Endothelial cell of umbilical vein (primary cell): ENCODE results near the gene RSRC2. TPM values are rescaled to one million over a fixed set of nuclear protein-coding genes. Genes with fewer than 3 reads are reported as not detected.
"Not testable (repeated sequence)": the region's sequence is repeated elsewhere in the genome, so short reads cannot be mapped to it uniquely, and the experiment has no call there.

ENCODE experiments used
- BruUV-seq: library from RNA; stranded (reverse); fragments of 400-500 nt; replicated peaks from 2 replicates; lab custom pipeline; 2021; lab: Mats Ljungman, UMichigan
- CTCF ChIA-PET: fragments of 300-600, 350-600 bp; sonication (Branson Sonifier 250); formaldehyde crosslinking; loops from one replicate; lab custom pipeline; 2021; ENCODE audit warnings: antibody characterized with exemption, inconsistent platforms; lab: Charles Lee
- POLR2A ChIA-PET: fragments of 300-600, 350-600 bp; sonication (Branson Sonifier 250); formaldehyde crosslinking; loops from one replicate; lab custom pipeline; 2021; ENCODE audit warnings: antibody characterized with exemption, inconsistent platforms; lab: Charles Lee
- DNase-seq: peaks from one replicate; pipeline ENCODE4 v3.0.0-alpha.2; 2011; ENCODE audit warnings: low read depth, low spot score
- FAIRE-seq: peaks from 2 replicates; lab custom pipeline; 2011; peaks lifted over from hg19 to GRCh38; lab: Jason Lieb, UNC
- H2AFZ ChIP-seq: 2 replicates; pipeline ENCODE4 v1.6.0; 2012; ENCODE audit warnings: low read depth, low read length, control low read depth, inconsistent platforms
- H3K27ac ChIP-seq: 2 replicates; pipeline ENCODE4 v1.5.1; 2011; ENCODE audit warnings: low read depth, mild to moderate bottlenecking, control low read depth, low read length, moderate library complexity; ENCODE audit not compliant: insufficient read depth
- H3K27me3 ChIP-seq, 2 experiments: 2 replicates each; pipeline versions ENCODE4 v1.6.0 to v1.6.1; 2011; ENCODE audit warnings: low read length in 2 of 2, mixed read lengths in 1 of 2; ENCODE audit not compliant: control insufficient read depth in 2 of 2, insufficient read depth in 2 of 2
- H3K36me3 ChIP-seq, 2 experiments: 2 replicates in 1 of 2; 3 replicates in 1 of 2; pipeline ENCODE4 v1.5.1; 2011; ENCODE audit warnings: low read length in 2 of 2, mild to moderate bottlenecking in 1 of 2, moderate library complexity in 1 of 2; ENCODE audit not compliant: control insufficient read depth in 2 of 2, insufficient read depth in 2 of 2; ENCODE audit errors: extremely low read depth in 1 of 2
- H3K4me1 ChIP-seq: 3 replicates; pipeline ENCODE4 v1.5.1; 2011; ENCODE audit warnings: mild to moderate bottlenecking, low read length; ENCODE audit not compliant: control insufficient read depth, insufficient read depth; ENCODE audit errors: extremely low read depth
- H3K4me2 ChIP-seq: 2 replicates; pipeline ENCODE4 v1.6.1; 2011; ENCODE audit warnings: low read length, control low read depth, mixed read lengths; ENCODE audit not compliant: insufficient read depth
- H3K4me3 ChIP-seq, 3 experiments: fragments of 200-600 bp in 1 of 3; sonication (generic), shearing (Covaris generic) in 1 of 3; replicated peaks in 1 of 3; 2 replicates each; pipeline ENCODE4 v1.5.1; 2011 to 2016; ENCODE audit warnings: control low read depth in 3 of 3, low read length in 3 of 3, mild to moderate bottlenecking in 2 of 3, inconsistent platforms in 1 of 3, low read depth in 1 of 3, moderate library complexity in 1 of 3; ENCODE audit not compliant: insufficient read depth in 1 of 3
- H3K79me2 ChIP-seq: 2 replicates; pipeline ENCODE4 v1.6.0; 2012; ENCODE audit warnings: low read length, inconsistent platforms; ENCODE audit not compliant: control insufficient read depth, insufficient read depth
- H3K9ac ChIP-seq: replicated peaks from 2 replicates; pipeline ENCODE3; 2011; ENCODE audit warnings: low read length, control low read depth; ENCODE audit not compliant: insufficient read depth; ENCODE audit errors: extremely low read depth
- H3K9me1 ChIP-seq: replicated peaks from 3 replicates; pipeline ENCODE4 v1.6.0; 2011; ENCODE audit warnings: mild to moderate bottlenecking, low read length; ENCODE audit not compliant: control insufficient read depth, insufficient read depth; ENCODE audit errors: extremely low read depth
- H3K9me3 ChIP-seq: replicated peaks from 2 replicates; pipeline ENCODE4 v1.5.1; 2012; ENCODE audit warnings: low read length, inconsistent platforms; ENCODE audit not compliant: control insufficient read depth, insufficient read depth
- H4K20me1 ChIP-seq: replicated peaks from 2 replicates; pipeline ENCODE3; 2011; ENCODE audit warnings: mild to moderate bottlenecking, low read length; ENCODE audit not compliant: control insufficient read depth, insufficient read depth; ENCODE audit errors: extremely low read depth
- FOS ChIP-seq: IDR thresholded peaks from 2 replicates; pipeline ENCODE4 v1.6.1; 2011; ENCODE audit warnings: mild to moderate bottlenecking, low read length, moderate library complexity, borderline replicate concordance; ENCODE audit not compliant: insufficient read depth
- GATA2 ChIP-seq: IDR thresholded peaks from 2 replicates; pipeline ENCODE4 v1.7.0; 2011; ENCODE audit warnings: low read depth, mild to moderate bottlenecking, moderate library complexity, mixed read lengths, low read length; ENCODE audit not compliant: insufficient read length, insufficient read depth
- JUN ChIP-seq: IDR thresholded peaks from 2 replicates; pipeline ENCODE4 v1.6.1; 2011; ENCODE audit warnings: borderline replicate concordance, low read depth; ENCODE audit not compliant: insufficient read length, insufficient read depth
- POLR2A ChIP-seq: IDR thresholded peaks from 2 replicates; pipeline ENCODE4 v1.6.1; 2012; ENCODE audit warnings: low read depth, mild to moderate bottlenecking, control low read depth, low read length
- POLR2AphosphoS5 ChIP-seq: IDR thresholded peaks from 2 replicates; pipeline ENCODE4 v1.6.1; 2012; ENCODE audit warnings: low read depth, mild to moderate bottlenecking, control low read depth, low read length, moderate library complexity; ENCODE audit not compliant: insufficient read depth
- dilution Hi-C: fragments of 300-500 bp; cut with MboI; formaldehyde crosslinking; loops from one replicate; pipeline ENCODE4 v1.15.0; 2019; ENCODE audit warnings: low sequenced_read_pairs; ENCODE audit not compliant: extremely low pct_ligation_motif_present
- intact Hi-C: fragments of 100-400 bp; cut with micrococcal nuclease; formaldehyde crosslinking; loops from one replicate; pipeline ENCODE4 v1.10.0; 2022
- polyA plus RNA-seq, 4 experiments: library from polyadenylated mRNA; depleted of rRNA in 3 of 4; stranded (reverse) in 3 of 4; unstranded in 1 of 4; fragments of >200 nt; gene quantifications; 2 replicates each; pipeline versions ENCODE4 v1.2.1 to v1.2.3, GENCODE V29; 2011 to 2012; ENCODE audit warnings: missing spikeins in 1 of 4
- total RNA-seq: library from RNA; stranded (reverse); gene quantifications from 2 replicates; pipeline ENCODE4 v1.2.3, GENCODE V29; 2021

RSRC2 gene
- total and polyA plus RNA-seq, 2 donors (not counting 3 experiments of a cell fraction or from before 2014, with no cell fraction given) = 17.6 to 81.1 TPM

DNA sequence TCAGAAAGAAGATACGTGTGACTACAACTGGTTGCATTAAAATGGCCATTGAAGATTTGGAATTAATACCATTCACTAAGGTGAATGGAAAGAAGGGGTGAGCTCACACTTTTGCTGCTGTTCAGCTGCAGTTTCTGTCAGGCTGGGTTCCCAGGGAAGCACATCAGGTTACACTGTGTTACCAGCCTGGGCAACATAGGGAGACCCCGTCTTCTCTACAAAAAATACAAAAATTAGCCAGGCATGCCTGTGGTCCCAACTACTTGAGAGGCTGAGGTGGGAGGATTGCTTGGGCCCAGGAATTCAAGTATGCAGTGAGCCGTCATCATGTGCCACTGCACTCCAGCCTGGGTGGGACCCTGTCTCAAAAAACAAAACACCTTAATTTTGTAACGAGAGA lies 13.1 kb downstream of the RSRC2 start:
- intact Hi-C loops = no loop called here
- Histone ChIP-seq H3K27ac (no peak overlapping the region), H2AFZ (no peak overlapping the region), H3K9me1 (no peaks in the 10 kb centered on the region), H3K27me3 (no peaks in the 10 kb centered on the region), H3K4me2 (no peak overlapping the region), H3K4me3 (no peak overlapping the region), H3K4me1 (no peaks in the 10 kb centered on the region), H3K9ac (no peak overlapping the region), H3K9me3 (no peaks in the 10 kb centered on the region), H3K36me3 (peaks cover 41 to 62% of the 10 kb centered on the region in 2 experiments), H4K20me1 (peaks cover 9% of the 10 kb centered on the region), H3K79me2 (peaks cover 65% of the 10 kb centered on the region)
- BruUV-seq = no TSS peak
- TF ChIP-seq JUN (no peak), POLR2A (peak; percentile 11), GATA2 (no peak), FOS (no peak), POLR2AphosphoS5 (no peak)
- dilution Hi-C loops = no loop called here
- DNase-seq (no peak), FAIRE-seq (no peak)
- ChIA-PET CTCF (no interaction called here), POLR2A (interaction anchor here (0.5 kb wide), 1 partner anchor 249 kb away, joined by 3 read pairs; no protein-coding TSS in a partner anchor)

DNA sequence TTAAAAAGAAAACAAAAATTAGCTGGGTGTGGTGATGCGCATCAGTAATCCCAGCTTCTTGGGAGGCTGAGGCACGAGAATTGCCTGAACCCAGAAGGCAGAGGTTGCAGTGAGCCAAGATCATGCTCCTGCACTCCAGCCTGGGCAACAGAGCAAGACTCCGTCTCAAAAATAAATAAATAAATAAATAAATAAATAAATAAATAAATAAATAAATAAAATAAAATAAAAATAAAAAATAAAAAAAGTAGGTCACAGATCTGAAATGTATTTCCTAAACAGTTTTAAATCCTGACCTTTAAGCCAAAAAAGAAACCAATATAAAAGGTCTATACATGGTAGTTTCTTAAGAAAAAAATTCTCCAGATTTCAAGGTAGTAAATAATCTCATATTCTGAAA lies 13.7 kb downstream of the RSRC2 start:
- POLR2A ChIA-PET = interaction anchor here (0.5 to 1.1 kb wide), 2 partner anchors 9 to 248 kb away, joined by 3 to 5 read pairs; no protein-coding TSS in a partner anchor

More for the DNA sequence above, 13.7 kb downstream of the RSRC2 start:
- FAIRE-seq, H3K4me3 ChIP-seq, H3K27me3 ChIP-seq, H3K9ac ChIP-seq, dilution Hi-C loops, H3K9me3 ChIP-seq, DNase-seq, BruUV-seq, H3K4me2 ChIP-seq, H2AFZ ChIP-seq, intact Hi-C loops, H3K9me1 ChIP-seq, H3K4me1 ChIP-seq, H4K20me1 ChIP-seq, H3K27ac ChIP-seq: not testable (repeated sequence)
- Histone ChIP-seq H3K36me3 (peaks cover 40 to 63% of the 10 kb centered on the region in 2 experiments), H3K79me2 (peaks cover 64% of the 10 kb centered on the region)
- CTCF ChIA-PET = interaction anchor here (1.3 kb wide), 1 partner anchor 12 kb away, joined by 4 read pairs; the partner anchor contains the start of gene ZCCHC8
